Memory B cell (primary cell): Measurements from ENCODE around the gene AGMAT.

Experiments used
- ATAC-seq: fragments of 150-1000 bp; cut with Tn5 transposase; 2 replicates; pipeline ENCODE4 v1.10.0; 2021; ENCODE audit warnings: low read depth, mild to moderate bottlenecking, moderate library complexity
- DNase-seq, 2 donors: peaks; one replicate each; pipeline ENCODE4 v3.0.0; 2022; ENCODE audit warnings: low spot score in 2 of 2
- H3K27ac Mint-ChIP-seq: one replicate; pipeline ENCODE4 v1.8.0; 2022; ENCODE audit warnings: mild to moderate bottlenecking, moderate library complexity, mixed read lengths
- H3K27me3 Mint-ChIP-seq: one replicate; pipeline ENCODE4 v1.8.0; 2022; ENCODE audit warnings: mixed read lengths
- H3K36me3 Mint-ChIP-seq: one replicate; pipeline ENCODE4 v1.8.0; 2022; ENCODE audit warnings: mild to moderate bottlenecking, mixed read lengths
- H3K4me1 Mint-ChIP-seq: one replicate; pipeline ENCODE4 v1.8.0; 2022; ENCODE audit warnings: mixed read lengths
- H3K4me3 Mint-ChIP-seq: one replicate; pipeline ENCODE4 v1.8.0; 2022; ENCODE audit warnings: mild to moderate bottlenecking, moderate library complexity, mixed read lengths
- H3K9me3 Mint-ChIP-seq: one replicate; pipeline ENCODE4 v1.8.0; 2022; ENCODE audit warnings: mixed read lengths

AGMAT gene

GRCh38 chr1:15595809-15596617 is 11.2 kb upstream of the AGMAT start:
- Mint-ChIP-seq H3K27me3 (no peaks in the 10 kb centered on the region), H3K4me1 (no peaks in the 10 kb centered on the region), H3K27ac (no peak overlapping the region), H3K9me3 (no peaks in the 10 kb centered on the region), H3K4me3 (no peak overlapping the region), H3K36me3 (no peaks in the 10 kb centered on the region)
- ATAC-seq (no peak), DNase-seq (no peak)

DNA sequence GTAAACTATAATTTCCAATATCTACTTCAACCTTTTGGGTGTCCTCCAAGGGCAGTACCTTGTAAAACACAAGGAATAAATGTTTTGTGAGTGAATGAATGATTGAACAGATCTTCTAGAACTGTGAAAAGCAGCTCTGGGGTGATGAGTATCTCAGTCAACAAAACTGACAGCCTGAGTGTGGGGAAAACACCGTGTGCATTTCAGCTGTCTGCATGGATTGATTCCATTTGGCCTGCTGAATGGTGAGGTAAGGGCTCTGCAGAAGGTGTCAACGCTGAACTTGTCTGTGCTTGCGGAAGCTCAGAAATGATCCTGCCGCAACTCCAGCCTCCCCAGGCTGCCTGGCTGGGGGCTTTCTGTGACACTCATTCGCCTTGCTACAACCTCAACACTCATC is 7.4 kb upstream of the AGMAT start:
- H3K27ac Mint-ChIP-seq: no peak overlapping the region
- no peak overlapping the region for H3K4me3 Mint-ChIP-seq
- peaks cover 8% of the 10 kb centered on the region for H3K36me3 Mint-ChIP-seq
- H3K4me1 Mint-ChIP-seq: peaks cover under 1% of the 10 kb centered on the region
- H3K27me3 Mint-ChIP-seq: no peaks in the 10 kb centered on the region
- DNase-seq: no peak
- H3K9me3 Mint-ChIP-seq: no peaks in the 10 kb centered on the region
- no peak for ATAC-seq

- Mint-ChIP-seq H3K36me3 (peaks cover 9% of the 10 kb centered on the region), H3K27me3 (no peaks in the 10 kb centered on the region), H3K9me3 (no peaks in the 10 kb centered on the region), H3K27ac (peak overlapping the region; percentile 31), H3K4me3 (peak overlapping the region; percentile 61), H3K4me1 (peaks cover 20% of the 10 kb centered on the region)
- ATAC-seq: no peak
- DNase-seq: no peak
These were observed 1.7 kb downstream of the AGMAT start for GRCh38 chr1:15583016-15583706.

DNA sequence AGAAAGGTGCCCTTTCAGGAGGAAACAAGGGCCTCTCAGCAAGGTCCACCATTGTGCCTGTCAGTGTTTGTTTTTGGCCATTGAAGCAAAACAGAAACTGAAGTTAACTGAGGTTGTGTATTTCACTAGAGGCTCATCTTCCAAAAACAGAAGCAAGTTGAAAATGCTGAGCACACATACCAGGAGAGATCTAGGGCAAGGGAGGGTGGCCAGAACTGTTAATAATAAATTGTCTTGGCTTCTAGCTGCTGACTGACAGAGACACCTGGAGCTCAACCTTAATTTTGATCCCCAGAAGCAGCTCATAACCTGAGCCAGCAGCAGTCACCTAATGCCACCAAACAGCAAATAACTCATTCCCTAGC is 5.2 kb downstream of the AGMAT start:
- peaks cover 22% of the 10 kb centered on the region for H3K4me1 Mint-ChIP-seq
- H3K27me3 Mint-ChIP-seq: no peaks in the 10 kb centered on the region
- peak overlapping the region; percentile 88 for H3K27ac Mint-ChIP-seq
- no peak for DNase-seq
- H3K36me3 Mint-ChIP-seq: peaks cover 6% of the 10 kb centered on the region
- peak overlapping the region; percentile 56 for H3K4me3 Mint-ChIP-seq
- ATAC-seq: peak; percentile 35
- no peaks in the 10 kb centered on the region for H3K9me3 Mint-ChIP-seq

DNA sequence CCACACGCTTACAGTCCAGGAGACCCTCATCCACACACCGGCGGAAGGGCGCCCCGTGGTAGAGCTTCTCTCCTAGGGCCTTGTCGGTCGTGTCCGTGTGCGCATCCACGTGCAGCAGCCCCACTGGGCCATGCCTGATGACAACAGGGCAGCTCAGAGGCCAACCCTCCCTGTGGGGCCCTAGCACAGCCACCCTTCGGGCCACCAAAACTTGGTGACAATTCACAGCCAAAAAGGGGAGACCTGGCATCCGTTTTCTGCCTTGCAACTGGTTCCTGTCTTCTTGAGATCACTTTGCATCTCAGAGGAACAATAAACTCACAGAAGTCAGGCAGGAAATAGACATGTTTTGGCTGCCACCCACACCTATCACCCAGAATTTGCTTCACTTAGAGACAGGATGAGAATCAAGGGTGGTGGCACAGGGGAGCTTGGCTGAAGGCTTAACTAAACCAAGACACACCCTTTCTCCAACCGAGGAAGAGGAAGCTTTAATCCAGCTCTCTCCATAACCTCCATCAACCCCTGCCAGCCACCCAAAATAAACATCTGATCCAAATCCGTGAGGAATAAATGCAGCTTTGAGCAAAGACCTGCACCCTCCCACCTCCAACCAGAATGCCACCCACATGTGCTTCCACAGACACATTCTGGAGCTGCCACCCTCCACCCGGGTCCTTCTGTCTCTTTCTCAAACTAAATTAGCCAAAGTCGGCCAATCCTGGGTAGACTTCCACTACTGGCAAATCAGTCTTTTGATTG is 5.7 kb downstream of the AGMAT start:
- Mint-ChIP-seq H3K4me3 (peak overlapping the region; percentile 56), H3K27ac (peak overlapping the region; percentile 88), H3K36me3 (peaks cover 8% of the 10 kb centered on the region), H3K27me3 (no peaks in the 10 kb centered on the region), H3K9me3 (no peaks in the 10 kb centered on the region), H3K4me1 (peaks cover 22% of the 10 kb centered on the region)
- DNase-seq (peak; percentile 19 to 20), ATAC-seq (peak; percentile 93)

DNA sequence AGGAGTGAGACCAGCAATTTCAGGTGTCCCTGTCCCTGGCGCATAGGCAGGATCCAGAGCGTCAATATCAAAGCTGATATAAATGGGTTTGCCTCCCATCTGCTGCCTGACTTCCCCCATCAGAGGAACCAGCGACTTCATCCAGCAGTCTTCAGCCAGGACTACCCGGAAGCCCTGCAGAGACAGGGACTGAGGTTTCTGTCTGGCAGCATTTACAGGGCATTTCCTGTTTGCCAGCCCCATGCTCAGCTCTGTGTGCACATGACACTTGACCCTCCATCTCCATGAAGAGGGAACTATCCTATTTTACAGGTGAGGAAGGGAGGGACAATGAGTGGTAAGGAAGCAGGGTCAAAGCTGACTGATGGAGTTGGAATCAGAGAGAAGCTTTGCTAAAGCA is 7.2 kb downstream of the AGMAT start:
- Mint-ChIP-seq H3K9me3 (no peaks in the 10 kb centered on the region), H3K27me3 (no peaks in the 10 kb centered on the region), H3K27ac (peak overlapping the region; percentile 11), H3K36me3 (peaks cover 9% of the 10 kb centered on the region), H3K4me3 (no peak overlapping the region), H3K4me1 (peaks cover 24% of the 10 kb centered on the region)
- ATAC-seq (no peak), DNase-seq (no peak)

GRCh38 chr1:15575549-15576150 is 9.2 kb downstream of the AGMAT start:
- Mint-ChIP-seq H3K9me3 (no peaks in the 10 kb centered on the region), H3K36me3 (peaks cover 9% of the 10 kb centered on the region), H3K4me1 (peaks cover 32% of the 10 kb centered on the region), H3K4me3 (no peak overlapping the region), H3K27ac (no peak overlapping the region), H3K27me3 (no peaks in the 10 kb centered on the region)
- ATAC-seq (no peak), DNase-seq (no peak)

DNA sequence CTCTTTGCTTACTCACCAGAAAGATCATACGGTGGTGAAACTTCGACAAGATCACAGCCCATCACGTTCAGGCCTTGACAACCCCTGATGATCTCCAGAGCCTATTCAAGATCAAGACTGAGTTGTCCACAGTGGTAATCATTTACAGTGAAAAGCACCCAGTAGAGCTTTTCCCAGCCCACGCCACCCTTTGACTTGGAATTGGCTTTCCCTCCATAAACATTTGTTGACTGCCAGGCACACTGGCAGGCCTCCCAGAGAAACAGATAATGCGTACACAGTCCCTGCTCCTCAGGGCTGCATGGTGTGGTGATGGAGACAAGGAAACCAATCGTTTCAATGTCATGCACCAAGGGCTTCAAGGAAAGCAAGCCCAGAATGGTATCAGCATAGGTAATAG is 10.1 kb downstream of the AGMAT start:
- H3K36me3 Mint-ChIP-seq: peaks cover 9% of the 10 kb centered on the region
- H3K4me3 Mint-ChIP-seq: no peak overlapping the region
- H3K4me1 Mint-ChIP-seq: peaks cover 33% of the 10 kb centered on the region
- no peaks in the 10 kb centered on the region for H3K9me3 Mint-ChIP-seq
- no peaks in the 10 kb centered on the region for H3K27me3 Mint-ChIP-seq
- ATAC-seq: no peak
- no peak overlapping the region for H3K27ac Mint-ChIP-seq
- no peak for DNase-seq

- H3K36me3 Mint-ChIP-seq: peaks cover 13% of the 10 kb centered on the region
- peaks cover 20% of the 10 kb centered on the region for H3K4me1 Mint-ChIP-seq
- no peak for ATAC-seq
- no peak for DNase-seq
- peak overlapping the region; percentile 63 for H3K27ac Mint-ChIP-seq
- no peaks in the 10 kb centered on the region for H3K27me3 Mint-ChIP-seq
- H3K9me3 Mint-ChIP-seq: no peaks in the 10 kb centered on the region
- no peak overlapping the region for H3K4me3 Mint-ChIP-seq
These were observed 11.4 kb downstream of the AGMAT start for GRCh38 chr1:15573477-15573876.

DNA sequence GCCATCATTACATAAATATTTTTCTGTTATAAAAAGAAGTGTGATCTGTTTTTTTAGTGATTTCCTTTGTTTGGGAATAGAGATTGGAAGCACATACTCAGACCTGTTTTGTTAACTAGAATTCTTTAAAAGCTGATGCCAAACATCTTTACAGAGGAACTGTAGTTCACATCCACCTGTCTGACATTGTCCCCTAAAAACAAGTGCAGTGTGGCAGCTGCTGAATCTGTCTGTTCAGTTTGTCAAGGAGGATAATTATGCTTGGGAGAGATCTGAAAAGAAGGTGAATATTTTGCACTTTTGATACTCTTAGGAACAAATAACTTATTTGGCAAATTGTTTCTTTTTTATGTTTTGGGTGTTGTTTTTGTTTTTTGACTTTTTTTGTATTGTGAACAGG is 13.6 kb downstream of the AGMAT start:
- H3K9me3 Mint-ChIP-seq: no peaks in the 10 kb centered on the region
- no peak for ATAC-seq
- H3K4me3 Mint-ChIP-seq: peak overlapping the region; percentile 59
- DNase-seq: no peak
- no peaks in the 10 kb centered on the region for H3K27me3 Mint-ChIP-seq
- peak overlapping the region; percentile 88 for H3K27ac Mint-ChIP-seq
- H3K36me3 Mint-ChIP-seq: peaks cover 25% of the 10 kb centered on the region
- H3K4me1 Mint-ChIP-seq: peaks cover 17% of the 10 kb centered on the region

GRCh38 chr1:15570861-15571260 is 14.0 kb downstream of the AGMAT start:
- ATAC-seq: no peak
- DNase-seq: no peak
- H3K4me3 Mint-ChIP-seq: no peak overlapping the region
- H3K27me3 Mint-ChIP-seq: no peaks in the 10 kb centered on the region
- H3K36me3 Mint-ChIP-seq: peaks cover 25% of the 10 kb centered on the region
- H3K27ac Mint-ChIP-seq: peak overlapping the region; percentile 88
- H3K4me1 Mint-ChIP-seq: peaks cover 17% of the 10 kb centered on the region
- H3K9me3 Mint-ChIP-seq: no peaks in the 10 kb centered on the region

DNA sequence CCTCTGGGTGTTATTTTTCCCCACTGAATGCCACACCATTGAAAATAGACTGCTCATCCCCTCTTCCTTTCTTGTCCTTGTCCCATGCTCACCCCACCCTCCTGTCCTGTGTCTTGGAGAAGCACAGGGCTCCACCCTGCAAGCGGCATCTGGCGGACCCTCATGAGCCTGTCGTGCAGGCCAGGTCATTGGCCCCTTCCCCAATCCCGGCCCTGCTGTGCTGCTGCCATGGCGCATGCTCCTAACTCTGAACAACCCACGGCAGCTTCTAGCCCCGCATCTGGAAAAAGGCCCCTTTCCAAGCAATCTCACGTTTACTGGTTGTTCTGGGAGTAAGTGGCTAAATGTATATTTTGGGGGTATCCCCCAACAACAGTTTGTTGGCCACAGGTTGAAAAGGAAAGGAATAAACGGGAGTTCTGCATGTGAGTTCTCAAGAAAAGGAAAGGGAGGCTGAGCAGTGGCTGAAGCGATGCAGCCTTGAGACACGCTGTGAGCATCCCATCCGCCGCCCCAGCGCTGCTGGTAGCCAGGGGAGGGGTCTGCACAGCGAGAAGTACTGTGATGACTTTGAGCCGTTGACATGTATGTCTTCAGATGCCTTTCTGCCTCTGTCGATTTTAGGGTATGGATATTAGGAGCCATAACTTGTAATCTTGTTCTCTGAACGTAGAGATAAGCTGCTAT is 16.3 kb downstream of the AGMAT start:
- H3K9me3 Mint-ChIP-seq: no peaks in the 10 kb centered on the region
- H3K4me1 Mint-ChIP-seq: peaks cover 23% of the 10 kb centered on the region
- H3K27ac Mint-ChIP-seq: no peak overlapping the region

GRCh38 chr1:15559189-15559810 is 25.6 kb downstream of the AGMAT start:
- Mint-ChIP-seq H3K27ac (no peak overlapping the region), H3K4me1 (peaks cover 9% of the 10 kb centered on the region), H3K27me3 (no peaks in the 10 kb centered on the region), H3K4me3 (no peak overlapping the region), H3K36me3 (peaks cover 16% of the 10 kb centered on the region), H3K9me3 (no peaks in the 10 kb centered on the region)
- ATAC-seq: no peak
- DNase-seq: no peak

More for the DNA sequence above, 16.3 kb downstream of the AGMAT start:
- no peak for ATAC-seq
- DNase-seq: no peak
- Mint-ChIP-seq H3K4me3 (no peak overlapping the region), H3K36me3 (peaks cover 20% of the 10 kb centered on the region), H3K27me3 (no peaks in the 10 kb centered on the region)
